Keratinocyte (primary cell): Measurements from ENCODE around the gene VPS35L. TPM values are rescaled to one million over a fixed set of nuclear protein-coding genes. Genes with fewer than 3 reads are reported as not detected.

Source experiments
- DNase-seq: peaks from one replicate; pipeline ENCODE4 v3.0.0-alpha.2; 2011; ENCODE audit warnings: low read depth, missing footprints, low spot score
- FAIRE-seq: peaks from 2 replicates; lab custom pipeline; 2011; peaks lifted over from hg19 to GRCh38; lab: Jason Lieb, UNC
- H2AFZ ChIP-seq: 2 replicates; pipeline ENCODE4 v1.6.0; 2012; ENCODE audit warnings: low read length, control low read depth, inconsistent platforms; ENCODE audit not compliant: control insufficient read depth
- H3K27ac ChIP-seq: 2 replicates; pipeline ENCODE4 v1.5.1; 2011; ENCODE audit warnings: low read length; ENCODE audit not compliant: control insufficient read depth, insufficient read depth
- H3K27me3 ChIP-seq: 3 replicates; pipeline ENCODE4 v1.6.0; 2011; ENCODE audit warnings: low read length; ENCODE audit not compliant: control insufficient read depth, insufficient read depth; ENCODE audit errors: extremely low read depth
- H3K36me3 ChIP-seq, 2 experiments: 2 replicates in 1 of 2; 3 replicates in 1 of 2; pipeline ENCODE4 v1.5.1; 2011; ENCODE audit warnings: low read length in 2 of 2, mild to moderate bottlenecking in 1 of 2; ENCODE audit not compliant: control insufficient read depth in 2 of 2, insufficient read depth in 2 of 2; ENCODE audit errors: extremely low read depth in 1 of 2
- H3K4me1 ChIP-seq: 3 replicates; pipeline ENCODE4 v1.5.1; 2011; ENCODE audit warnings: low read length; ENCODE audit not compliant: control insufficient read depth, insufficient read depth; ENCODE audit errors: extremely low read depth
- H3K4me2 ChIP-seq: 3 replicates; pipeline ENCODE4 v1.6.0; 2011; ENCODE audit warnings: low read depth, low read length; ENCODE audit not compliant: control insufficient read depth, insufficient read depth; ENCODE audit errors: extremely low read depth
- H3K4me3 ChIP-seq, 3 experiments: fragments of 200-600 bp in 1 of 3; sonication (generic) in 1 of 3; 2 replicates in 2 of 3; 3 replicates in 1 of 3; pipeline ENCODE4 v1.5.1; 2011 to 2016; ENCODE audit warnings: low read length in 3 of 3, mild to moderate bottlenecking in 3 of 3, control low read depth in 2 of 3, inconsistent platforms in 1 of 3, low read depth in 1 of 3, mixed read lengths in 1 of 3, mixed run types in 1 of 3, moderate library complexity in 1 of 3; ENCODE audit not compliant: control insufficient read depth in 2 of 3, insufficient read depth in 2 of 3; ENCODE audit errors: extremely low read depth in 1 of 3
- H3K79me2 ChIP-seq: 2 replicates; pipeline ENCODE4 v1.6.0; 2012; ENCODE audit warnings: low read length; ENCODE audit not compliant: control insufficient read depth, insufficient read depth
- H3K9ac ChIP-seq: 3 replicates; pipeline ENCODE4 v1.6.0; 2011; ENCODE audit warnings: low read length; ENCODE audit not compliant: control insufficient read depth, insufficient read depth; ENCODE audit errors: extremely low read depth
- H3K9me1 ChIP-seq: 3 replicates; pipeline ENCODE4 v1.6.0; 2011; ENCODE audit warnings: low read length; ENCODE audit not compliant: control insufficient read depth, insufficient read depth; ENCODE audit errors: extremely low read depth
- H3K9me3 ChIP-seq: 2 replicates; pipeline ENCODE4 v1.5.1; 2012; ENCODE audit warnings: low read depth, low read length; ENCODE audit not compliant: control insufficient read depth
- H4K20me1 ChIP-seq: 3 replicates; pipeline ENCODE4 v1.6.0; 2011; ENCODE audit warnings: low read length; ENCODE audit not compliant: control insufficient read depth, insufficient read depth; ENCODE audit errors: extremely low read depth
- EZH2 ChIP-seq: IDR thresholded peaks from one replicate; pipeline ENCODE4 v1.6.1; 2012; ENCODE audit warnings: inconsistent platforms, mild to moderate bottlenecking, low read length, moderate library complexity
- dilution Hi-C: fragments of 300-500 bp; cut with MboI; formaldehyde crosslinking; loops from one replicate; pipeline ENCODE4 v1.7.0; 2020; ENCODE audit warnings: low sequenced_read_pairs; ENCODE audit not compliant: extremely low pct_ligation_motif_present
- polyA plus RNA-seq, 5 experiments: library from polyadenylated mRNA; depleted of rRNA in 3 of 5; stranded (reverse) in 3 of 5; stranded (forward) in 1 of 5; unstranded in 1 of 5; fragments of >200 nt; gene quantifications; 1 replicate in 1 of 5; 2 replicates in 3 of 5; 3 replicates in 1 of 5; pipeline versions ENCODE4 v1.2.1 to v1.2.3, GENCODE V29; 2011 to 2012; ENCODE audit warnings: missing spikeins in 2 of 5, low read depth in 1 of 5, low replicate concordance in 1 of 5
- TF ChIP-seq, protein P1 (sequence below), 3 experiments: IDR thresholded peaks in 1 of 3; conservative IDR thresholded peaks in 1 of 3; optimal IDR thresholded peaks in 1 of 3; 2 replicates in 2 of 3; 3 replicates in 1 of 3; pipeline versions ENCODE3 to v1.5.1; 2011; ENCODE audit warnings: low read length in 3 of 3, mild to moderate bottlenecking in 3 of 3, moderate library complexity in 2 of 3, control low read depth in 1 of 3, inconsistent platforms in 1 of 3; ENCODE audit not compliant: insufficient read depth in 2 of 3; ENCODE audit errors: extremely low read depth in 1 of 3

The VPS35L gene
- polyA plus RNA-seq, 1 donor (not counting 4 experiments of a cell fraction or from before 2014, with no cell fraction given) = 22.1 TPM

DNA sequence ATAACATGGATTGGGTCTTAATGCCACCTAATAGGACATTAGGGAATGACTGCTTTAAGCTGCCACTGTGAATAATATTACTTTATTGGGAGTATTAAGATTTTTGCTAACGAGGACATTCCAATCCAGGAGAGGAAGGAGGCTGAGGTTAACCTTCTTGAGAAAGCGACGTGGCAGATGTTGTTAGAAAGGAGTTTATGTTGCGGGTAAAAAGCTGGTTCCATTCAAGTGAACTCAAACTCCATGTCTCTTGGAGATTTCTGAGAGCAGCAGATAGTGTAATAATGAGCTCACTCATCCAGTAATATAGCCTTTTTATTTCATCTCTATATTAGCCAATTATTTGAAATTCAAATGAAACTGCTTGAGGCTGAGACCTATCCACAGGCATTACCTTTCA is 87.0 kb downstream of the VPS35L start:
- H3K4me2 ChIP-seq = no peak overlapping the region
- H3K9me1 ChIP-seq = no peaks in the 10 kb centered on the region
- no peak overlapping the region for H2AFZ ChIP-seq
- H3K36me3 ChIP-seq = peaks cover 0 to 7% of the 10 kb centered on the region in 2 experiments
- no peaks in the 10 kb centered on the region for H3K9me3 ChIP-seq
- H3K27me3 ChIP-seq = no peaks in the 10 kb centered on the region
- no peaks in the 10 kb centered on the region for H3K79me2 ChIP-seq
- H3K4me1 ChIP-seq = peaks cover 4% of the 10 kb centered on the region
- H3K4me3 ChIP-seq = no peak overlapping the region
- dilution Hi-C loops = no loop called here
- no peak overlapping the region for H3K9ac ChIP-seq
- no peaks in the 10 kb centered on the region for H4K20me1 ChIP-seq
- no peak for FAIRE-seq
- no peak for DNase-seq
- H3K27ac ChIP-seq = no peak overlapping the region
- no peak for TF ChIP-seq EZH2
- TF ChIP-seq, protein P1, sequence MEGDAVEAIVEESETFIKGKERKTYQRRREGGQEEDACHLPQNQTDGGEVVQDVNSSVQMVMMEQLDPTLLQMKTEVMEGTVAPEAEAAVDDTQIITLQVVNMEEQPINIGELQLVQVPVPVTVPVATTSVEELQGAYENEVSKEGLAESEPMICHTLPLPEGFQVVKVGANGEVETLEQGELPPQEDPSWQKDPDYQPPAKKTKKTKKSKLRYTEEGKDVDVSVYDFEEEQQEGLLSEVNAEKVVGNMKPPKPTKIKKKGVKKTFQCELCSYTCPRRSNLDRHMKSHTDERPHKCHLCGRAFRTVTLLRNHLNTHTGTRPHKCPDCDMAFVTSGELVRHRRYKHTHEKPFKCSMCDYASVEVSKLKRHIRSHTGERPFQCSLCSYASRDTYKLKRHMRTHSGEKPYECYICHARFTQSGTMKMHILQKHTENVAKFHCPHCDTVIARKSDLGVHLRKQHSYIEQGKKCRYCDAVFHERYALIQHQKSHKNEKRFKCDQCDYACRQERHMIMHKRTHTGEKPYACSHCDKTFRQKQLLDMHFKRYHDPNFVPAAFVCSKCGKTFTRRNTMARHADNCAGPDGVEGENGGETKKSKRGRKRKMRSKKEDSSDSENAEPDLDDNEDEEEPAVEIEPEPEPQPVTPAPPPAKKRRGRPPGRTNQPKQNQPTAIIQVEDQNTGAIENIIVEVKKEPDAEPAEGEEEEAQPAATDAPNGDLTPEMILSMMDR (optimal IDR thresholded peaks at IDR 0.05 in 1 of 3, IDR thresholded peaks at IDR 0.05 in 1 of 3, conservative IDR thresholded peaks at IDR 0.05 in 1 of 3; ENCODE audit: extremely low read depth in 1 of 3, insufficient read depth in 2 of 3, low read length in 3 of 3) = no peak

DNA sequence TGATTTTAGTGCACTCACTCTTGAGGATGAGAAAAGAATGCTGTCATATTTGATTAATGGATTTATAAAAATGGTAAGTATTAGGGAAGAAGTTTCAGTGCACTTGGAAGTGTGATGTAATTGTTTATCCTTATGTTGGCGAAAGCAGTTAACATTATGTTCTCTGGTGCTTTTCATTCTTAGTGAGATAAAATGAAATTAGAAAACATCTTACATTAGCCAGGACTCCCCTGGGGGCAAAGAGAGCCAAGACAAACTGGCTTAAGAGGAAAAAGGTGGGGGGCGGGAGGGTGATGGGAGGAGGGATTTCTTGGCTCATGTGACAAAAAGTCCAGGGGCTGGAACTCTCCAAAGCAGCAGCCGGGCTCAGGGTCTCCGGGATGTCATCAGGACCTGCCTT is 89.4 kb downstream of the VPS35L start:
- Histone ChIP-seq H2AFZ (no peak overlapping the region), H3K9me3 (no peaks in the 10 kb centered on the region), H3K4me2 (no peak overlapping the region), H3K79me2 (no peaks in the 10 kb centered on the region), H3K4me3 (no peak overlapping the region), H3K27me3 (no peaks in the 10 kb centered on the region), H3K27ac (no peak overlapping the region), H3K36me3 (peaks cover 0 to 3% of the 10 kb centered on the region in 2 experiments), H3K9me1 (no peaks in the 10 kb centered on the region), H3K4me1 (no peaks in the 10 kb centered on the region), H4K20me1 (no peaks in the 10 kb centered on the region), H3K9ac (no peak overlapping the region)
- dilution Hi-C loops = no loop called here
- no peak for TF ChIP-seq EZH2
- TF ChIP-seq, protein P1 (optimal IDR thresholded peaks at IDR 0.05 in 1 of 3, IDR thresholded peaks at IDR 0.05 in 1 of 3, conservative IDR thresholded peaks at IDR 0.05 in 1 of 3; ENCODE audit: extremely low read depth in 1 of 3, insufficient read depth in 2 of 3, low read length in 3 of 3) = no peak
- FAIRE-seq (no peak), DNase-seq (no peak)
